ENCODE measurements around the gene MMP20. TPM values are rescaled to one million over a fixed set of nuclear protein-coding genes. Genes with fewer than 3 reads are reported as not detected.
A peak's percentile ranks its signal among the peaks of the same experiment; 100 is the strongest.

MMP20 gene, protein sequence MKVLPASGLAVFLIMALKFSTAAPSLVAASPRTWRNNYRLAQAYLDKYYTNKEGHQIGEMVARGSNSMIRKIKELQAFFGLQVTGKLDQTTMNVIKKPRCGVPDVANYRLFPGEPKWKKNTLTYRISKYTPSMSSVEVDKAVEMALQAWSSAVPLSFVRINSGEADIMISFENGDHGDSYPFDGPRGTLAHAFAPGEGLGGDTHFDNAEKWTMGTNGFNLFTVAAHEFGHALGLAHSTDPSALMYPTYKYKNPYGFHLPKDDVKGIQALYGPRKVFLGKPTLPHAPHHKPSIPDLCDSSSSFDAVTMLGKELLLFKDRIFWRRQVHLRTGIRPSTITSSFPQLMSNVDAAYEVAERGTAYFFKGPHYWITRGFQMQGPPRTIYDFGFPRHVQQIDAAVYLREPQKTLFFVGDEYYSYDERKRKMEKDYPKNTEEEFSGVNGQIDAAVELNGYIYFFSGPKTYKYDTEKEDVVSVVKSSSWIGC
- total RNA-seq (2016; rRNA removed; fragmentation: Illumina TruSeq; extraction: Trizol) (not detected in 2 replicates), polyA plus RNA-seq (2011; rRNA removed) (0.05 and 0.12 TPM in 2 replicates), polyA minus RNA-seq (2011; rRNA and poly(A)+ RNA removed; ENCODE audit: low replicate concordance) (not detected in 2 replicates), Bru-seq, nascent RNA (percentile 19 among the genes with signal in this experiment), BruChase-seq, experiment 1, labeled RNA remaining after a 6-hour chase (percentile 8 among the genes with signal in this experiment), BruChase-seq, experiment 2, labeled RNA remaining after a 2-hour chase (percentile 6 among the genes with signal in this experiment)
- total RNA-seq (2016; cell fraction: cytosol; rRNA removed; fragmentation: Illumina TruSeq; extraction: Trizol; ENCODE audit: low read depth): not detected in 2 replicates
- not detected in 2 replicates for total RNA-seq (2016; cell fraction: insoluble cytoplasmic fraction; rRNA removed; fragmentation: Illumina TruSeq; extraction: Trizol)
- not detected in 2 replicates for total RNA-seq (2016; cell fraction: membrane; rRNA removed; fragmentation: Illumina TruSeq; extraction: Trizol)
- not detected in 2 replicates for total RNA-seq (2016; cell fraction: nucleus; rRNA removed; fragmentation: Illumina TruSeq; extraction: Trizol)
- 0.05 and 0.13 TPM in 2 replicates for polyA plus RNA-seq (2011; cell fraction: cytosol; rRNA removed)
- not detected in 2 replicates for polyA plus RNA-seq (2011; cell fraction: nucleus; rRNA removed)
- polyA plus RNA-seq (2012): 0.11 and 0.31 TPM in 2 replicates
- polyA plus RNA-seq (2016; cell fraction: cytosol; fragmentation: Illumina TruSeq; extraction: Trizol; ENCODE audit: low read depth): not detected in 2 replicates
- polyA plus RNA-seq (2016; cell fraction: insoluble cytoplasmic fraction; fragmentation: Illumina TruSeq; extraction: Trizol; ENCODE audit: low read depth): not detected in 2 replicates
- not detected in 2 replicates for polyA plus RNA-seq (2016; cell fraction: membrane; fragmentation: Illumina TruSeq; extraction: Trizol; ENCODE audit: low read depth)
- polyA plus RNA-seq (2016; cell fraction: nucleus; fragmentation: Illumina TruSeq; extraction: Trizol; ENCODE audit: insufficient read depth, low read depth): not detected in 2 replicates
- polyA minus RNA-seq (2011; cell fraction: cytosol; rRNA and poly(A)+ RNA removed): not detected in 2 replicates
- 0.25 TPM in 1 of 2 replicates, not detected in the other for polyA minus RNA-seq (2011; cell fraction: nucleus; rRNA and poly(A)+ RNA removed)
- long read RNA-seq, experiment 1: 0 reads
- long read RNA-seq, experiment 2: 0 reads

- DNase-seq (ENCODE audit: low spot score) (peak; percentile 45), FAIRE-seq (no peak), ATAC-seq (peak; percentile 63)
- Histone ChIP-seq H3K4me2 (ENCODE audit: low read depth, low read length) (peak within 1 kb of the TSS; percentile 53), H3K79me2 (ENCODE audit: insufficient read depth, low read length) (no peaks in the 10 kb centered on the region), H3K9me3 (ENCODE audit: low read length) (no peaks in the 10 kb centered on the region), H2AFZ (ENCODE audit: low read length) (no peak within 1 kb of the TSS), H3K27me3 (ENCODE audit: control insufficient read depth in 1 of 2, insufficient read depth in 2 of 2, low read length in 2 of 2) (no peaks in the 10 kb centered on the region), H3K4me3 (replicated peaks in 1 of 3; ENCODE audit: insufficient read depth in 1 of 3, low read depth in 2 of 3, low read length in 3 of 3) (no peak within 1 kb of the TSS; a peak in 1 of 6 replicates), H4K20me1 (ENCODE audit: insufficient read depth, low read length) (no peaks in the 10 kb centered on the region), H3K27ac (ENCODE audit: extremely low read length, insufficient read depth, low read length) (no peak within 1 kb of the TSS), H3K9ac (ENCODE audit: insufficient read depth, low read depth, low read length) (no peak within 1 kb of the TSS), H3K36me3 (replicated peaks in 1 of 2; ENCODE audit: control insufficient read depth in 1 of 2, insufficient read depth in 2 of 2, low read length in 2 of 2) (no peaks in the 10 kb centered on the region), H3K4me1 (ENCODE audit: insufficient read depth, low read length) (peaks cover 63% of the 10 kb centered on the region)
- BruUV-seq (replicated peaks): no TSS peak
- POLR2A ChIA-PET: interaction anchor here (1.0 kb wide), 1 partner anchor 22 kb away, joined by 3 read pairs; no protein-coding TSS in a partner anchor
- CTCF ChIA-PET (ENCODE audit: low intra/inter-chr PET ratio, low total read pairs): no interaction called here
- in situ Hi-C loops (cut with HindIII; ENCODE audit: extremely low pct_ligation_motif_present, low pct_unique_long_range_greater_than_20kb): no loop called here
- intact Hi-C loops (cut with micrococcal nuclease; ENCODE audit: unreplicated experiment): no loop called here
- 34% methylated on average over 5 of the region's 5 CpGs for WGBS (ENCODE audit: low lambda C conversion rate)
- TF ChIP-seq RARA (CRISPR knock-in tag; IDR thresholded peaks at IDR 0.05) (peak; percentile 68; the same call in 1 of the 2 replicates), ZFYVE20 (CRISPR knock-in tag; IDR thresholded peaks at IDR 0.05; ENCODE audit: borderline replicate concordance, low read depth) (no peak), TGIF2 (CRISPR knock-in tag; IDR thresholded peaks at IDR 0.05) (no peak), ZNF275 (CRISPR knock-in tag; IDR thresholded peaks at IDR 0.05; ENCODE audit: borderline replicate concordance) (no peak), GZF1 (CRISPR knock-in tag; IDR thresholded peaks at IDR 0.05) (no peak), CEBPG (CRISPR knock-in tag; IDR thresholded peaks at IDR 0.05) (no peak), RXRB (CRISPR knock-in tag; IDR thresholded peaks at IDR 0.05; ENCODE audit: borderline replicate concordance) (0 out of 2 replicates have a peak, but pooled peaks have one; percentile 15), MZF1 (CRISPR knock-in tag; IDR thresholded peaks at IDR 0.05; ENCODE audit: borderline replicate concordance) (no peak), STAT5B (CRISPR knock-in tag; IDR thresholded peaks at IDR 0.05) (no peak), ZNF263 (CRISPR knock-in tag; IDR thresholded peaks at IDR 0.05) (peak; percentile 91)
- TF ChIP-seq, protein P1, sequence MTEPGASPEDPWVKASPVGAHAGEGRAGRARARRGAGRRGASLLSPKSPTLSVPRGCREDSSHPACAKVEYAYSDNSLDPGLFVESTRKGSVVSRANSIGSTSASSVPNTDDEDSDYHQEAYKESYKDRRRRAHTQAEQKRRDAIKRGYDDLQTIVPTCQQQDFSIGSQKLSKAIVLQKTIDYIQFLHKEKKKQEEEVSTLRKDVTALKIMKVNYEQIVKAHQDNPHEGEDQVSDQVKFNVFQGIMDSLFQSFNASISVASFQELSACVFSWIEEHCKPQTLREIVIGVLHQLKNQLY (CRISPR knock-in tag; IDR thresholded peaks at IDR 0.05): no peak
- TF ChIP-seq, protein P2, sequence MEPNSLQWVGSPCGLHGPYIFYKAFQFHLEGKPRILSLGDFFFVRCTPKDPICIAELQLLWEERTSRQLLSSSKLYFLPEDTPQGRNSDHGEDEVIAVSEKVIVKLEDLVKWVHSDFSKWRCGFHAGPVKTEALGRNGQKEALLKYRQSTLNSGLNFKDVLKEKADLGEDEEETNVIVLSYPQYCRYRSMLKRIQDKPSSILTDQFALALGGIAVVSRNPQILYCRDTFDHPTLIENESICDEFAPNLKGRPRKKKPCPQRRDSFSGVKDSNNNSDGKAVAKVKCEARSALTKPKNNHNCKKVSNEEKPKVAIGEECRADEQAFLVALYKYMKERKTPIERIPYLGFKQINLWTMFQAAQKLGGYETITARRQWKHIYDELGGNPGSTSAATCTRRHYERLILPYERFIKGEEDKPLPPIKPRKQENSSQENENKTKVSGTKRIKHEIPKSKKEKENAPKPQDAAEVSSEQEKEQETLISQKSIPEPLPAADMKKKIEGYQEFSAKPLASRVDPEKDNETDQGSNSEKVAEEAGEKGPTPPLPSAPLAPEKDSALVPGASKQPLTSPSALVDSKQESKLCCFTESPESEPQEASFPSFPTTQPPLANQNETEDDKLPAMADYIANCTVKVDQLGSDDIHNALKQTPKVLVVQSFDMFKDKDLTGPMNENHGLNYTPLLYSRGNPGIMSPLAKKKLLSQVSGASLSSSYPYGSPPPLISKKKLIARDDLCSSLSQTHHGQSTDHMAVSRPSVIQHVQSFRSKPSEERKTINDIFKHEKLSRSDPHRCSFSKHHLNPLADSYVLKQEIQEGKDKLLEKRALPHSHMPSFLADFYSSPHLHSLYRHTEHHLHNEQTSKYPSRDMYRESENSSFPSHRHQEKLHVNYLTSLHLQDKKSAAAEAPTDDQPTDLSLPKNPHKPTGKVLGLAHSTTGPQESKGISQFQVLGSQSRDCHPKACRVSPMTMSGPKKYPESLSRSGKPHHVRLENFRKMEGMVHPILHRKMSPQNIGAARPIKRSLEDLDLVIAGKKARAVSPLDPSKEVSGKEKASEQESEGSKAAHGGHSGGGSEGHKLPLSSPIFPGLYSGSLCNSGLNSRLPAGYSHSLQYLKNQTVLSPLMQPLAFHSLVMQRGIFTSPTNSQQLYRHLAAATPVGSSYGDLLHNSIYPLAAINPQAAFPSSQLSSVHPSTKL (CRISPR knock-in tag; IDR thresholded peaks at IDR 0.05): peak; percentile 55
Observed at GRCh38 chr11:102625177-102625576, at the start of gene MMP20. TSS of gene MMP20 (minus strand) at chr11:102625332. CDS start at chr11:102625319, 13 bp downstream.

Data from HepG2 (cell line).